ENCODE measurements around the gene DHRS2. TPM values are rescaled to one million over a fixed set of nuclear protein-coding genes. Genes with fewer than 3 reads are reported as not detected.
"Not testable (repeated sequence)": the region's sequence is repeated elsewhere in the genome, so short reads cannot be mapped to it uniquely, and the experiment has no call there.

The DHRS2 gene
- total and polyA plus RNA-seq, 11 donors = 0.04 to 0.17 TPM; not detected in 9

- H3K36me3 ChIP-seq = no peaks in the 10 kb centered on the region
- no peak for TF ChIP-seq POLR2A (IDR thresholded peaks at IDR 0.05)
- TF ChIP-seq CTCF (IDR thresholded peaks at IDR 0.05) = no peak
- H3K27ac ChIP-seq = no peak overlapping the region
- DNase-seq = no peak
- no peaks in the 10 kb centered on the region for H3K27me3 ChIP-seq
- peak in 1 of 4 donors; percentile 11 for ATAC-seq
- H3K4me3 ChIP-seq = no peak overlapping the region
- H3K9me3 ChIP-seq = no peaks in the 10 kb centered on the region
- intact Hi-C loops (cut with DNase I) = no loop called here
- H3K4me1 ChIP-seq = peaks cover 0 to 10% (median 0%) of the 10 kb centered on the region in 12 donors
- 65 to 75% (median 69%) methylated on average over 6 of the region's 6 CpGs for WGBS, 4 donors
Observed at GRCh38 chr14:23605931-23606585, 30.1 kb upstream of the DHRS2 start.

GRCh38 chr14:23608454-23608853 lies 27.7 kb upstream of the DHRS2 start:
- ATAC-seq (peak; percentile 82 to 88 (median 86)), DNase-seq (peak; percentile 37 to 83 (median 73))
- peaks cover 0 to 3% (median 0%) of the 10 kb centered on the region in 9 donors for H3K27me3 ChIP-seq
- no peaks in the 10 kb centered on the region for H3K36me3 ChIP-seq
- H3K4me3 ChIP-seq = no peak overlapping the region
- intact Hi-C loops (cut with DNase I) = no loop called here
- whole genome bisulfite sequencing, 4 donors = 17 to 50% (median 18%) methylated on average over 1 of the region's 1 CpG
- no peak overlapping the region for H3K27ac ChIP-seq
- H3K4me1 ChIP-seq = peaks cover 0 to 8% (median 0%) of the 10 kb centered on the region in 12 donors
- no peak for TF ChIP-seq CTCF (IDR thresholded peaks at IDR 0.05)
- no peak for TF ChIP-seq POLR2A (IDR thresholded peaks at IDR 0.05)
- no peaks in the 10 kb centered on the region for H3K9me3 ChIP-seq

GRCh38 chr14:23609001-23609400 lies 27.2 kb upstream of the DHRS2 start:
- intact Hi-C loops (cut with DNase I) = no loop called here
- WGBS, 4 donors = 76 to 83% (median 80%) methylated on average over 3 of the region's 3 CpGs
- ATAC-seq (no peak), DNase-seq (no peak)
- no peak overlapping the region for H3K4me3 ChIP-seq
- no peak for TF ChIP-seq POLR2A (IDR thresholded peaks at IDR 0.05)
- no peak for TF ChIP-seq CTCF (IDR thresholded peaks at IDR 0.05)
- H3K27me3 ChIP-seq = peaks cover 0 to 3% (median 0%) of the 10 kb centered on the region in 9 donors
- H3K4me1 ChIP-seq = peaks cover 0 to 8% (median 0%) of the 10 kb centered on the region in 12 donors
- no peaks in the 10 kb centered on the region for H3K9me3 ChIP-seq
- H3K27ac ChIP-seq = no peak overlapping the region
- H3K36me3 ChIP-seq = no peaks in the 10 kb centered on the region

GRCh38 chr14:23609411-23610089 lies 26.6 kb upstream of the DHRS2 start:
- WGBS, 4 donors = 54 to 67% (median 63%) methylated on average over 7 of the region's 7 CpGs
- H3K9me3 ChIP-seq; DNase-seq; H3K4me1 ChIP-seq; H3K36me3 ChIP-seq; H3K4me3 ChIP-seq; H3K27me3 ChIP-seq; ATAC-seq; intact Hi-C loops (cut with DNase I): not testable (repeated sequence)
- peak overlapping the region in 1 of 12 donors; percentile 24 for H3K27ac ChIP-seq
